H1 (cell line): Measurements from ENCODE around the gene SEMA3B.

Experiments used
- CREB1 ChIP-seq: IDR thresholded peaks from 2 replicates; pipeline ENCODE4 v1.6.1; 2012; ENCODE audit warnings: inconsistent platforms
- CTCF ChIP-seq, 3 experiments: IDR thresholded peaks; 1 replicate in 2 of 3; 2 replicates in 1 of 3; pipeline versions ENCODE4 v1.5.1 to v1.6.1; 2011; ENCODE audit warnings: low read length in 3 of 3, mild to moderate bottlenecking in 3 of 3, inconsistent platforms in 2 of 3, low read depth in 1 of 3, moderate library complexity in 1 of 3; ENCODE audit not compliant: insufficient read depth in 1 of 3; ENCODE audit errors: control extremely low read depth in 1 of 3
- USF2 ChIP-seq: IDR thresholded peaks from 2 replicates; pipeline ENCODE4 v1.6.1; 2011; ENCODE audit warnings: low read length, improper control_type of control experiment

- TF ChIP-seq CREB1 (no peak), CTCF (IDR thresholded peaks at IDR 0.05; ENCODE audit: control extremely low read depth in 1 of 3, insufficient read depth in 1 of 3, low read depth in 1 of 3, low read length in 3 of 3) (no peak), USF2 (no peak)
Measured at GRCh38 chr3:50259432-50260026, 9.4 kb upstream of the SEMA3B start.
